Testis (tissue), 2 donors: ENCODE measurements around the gene DRC1.
"Not testable (repeated sequence)": the region's sequence is repeated elsewhere in the genome, so short reads cannot be mapped to it uniquely, and the experiment has no call there.

Experiments
- POLR2A ChIP-seq: fragments of 450-650 bp; IDR thresholded peaks from one replicate; pipeline ENCODE4 v1.6.1; 2017; ENCODE audit warnings: antibody characterized with exemption, mild to moderate bottlenecking, moderate library complexity
- TF ChIP-seq, protein P1 (sequence below), 3 experiments: fragments of 450-650 bp in 2 of 3; fragments of 200-600 bp in 1 of 3; sonication (generic) in 1 of 3; IDR thresholded peaks; one replicate each; pipeline ENCODE4 v1.5.1; 2016 to 2019; ENCODE audit warnings: antibody characterized with exemption in 3 of 3, mild to moderate bottlenecking in 2 of 3, moderate library complexity in 1 of 3

DNA sequence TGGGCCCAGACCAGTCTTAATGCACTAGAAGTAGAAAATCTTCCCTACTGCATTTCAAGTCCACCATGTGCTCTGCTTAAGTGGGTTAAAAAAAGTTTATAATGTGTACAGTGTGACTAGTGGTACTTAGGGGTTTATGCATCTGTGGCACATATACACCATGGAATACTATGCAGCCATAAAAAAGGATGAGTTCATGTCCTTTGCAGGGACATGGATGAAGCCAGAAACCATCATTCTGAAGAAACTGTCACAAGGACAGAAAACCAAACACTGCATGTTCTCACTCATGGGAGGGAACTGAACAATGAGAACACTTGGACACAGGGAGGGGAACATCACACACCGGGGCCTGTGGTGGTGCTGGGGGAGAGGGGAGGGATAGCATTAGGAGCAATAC lies 66.8 kb downstream of the DRC1 start:
- TF ChIP-seq, protein P1, sequence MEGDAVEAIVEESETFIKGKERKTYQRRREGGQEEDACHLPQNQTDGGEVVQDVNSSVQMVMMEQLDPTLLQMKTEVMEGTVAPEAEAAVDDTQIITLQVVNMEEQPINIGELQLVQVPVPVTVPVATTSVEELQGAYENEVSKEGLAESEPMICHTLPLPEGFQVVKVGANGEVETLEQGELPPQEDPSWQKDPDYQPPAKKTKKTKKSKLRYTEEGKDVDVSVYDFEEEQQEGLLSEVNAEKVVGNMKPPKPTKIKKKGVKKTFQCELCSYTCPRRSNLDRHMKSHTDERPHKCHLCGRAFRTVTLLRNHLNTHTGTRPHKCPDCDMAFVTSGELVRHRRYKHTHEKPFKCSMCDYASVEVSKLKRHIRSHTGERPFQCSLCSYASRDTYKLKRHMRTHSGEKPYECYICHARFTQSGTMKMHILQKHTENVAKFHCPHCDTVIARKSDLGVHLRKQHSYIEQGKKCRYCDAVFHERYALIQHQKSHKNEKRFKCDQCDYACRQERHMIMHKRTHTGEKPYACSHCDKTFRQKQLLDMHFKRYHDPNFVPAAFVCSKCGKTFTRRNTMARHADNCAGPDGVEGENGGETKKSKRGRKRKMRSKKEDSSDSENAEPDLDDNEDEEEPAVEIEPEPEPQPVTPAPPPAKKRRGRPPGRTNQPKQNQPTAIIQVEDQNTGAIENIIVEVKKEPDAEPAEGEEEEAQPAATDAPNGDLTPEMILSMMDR (IDR thresholded peaks at IDR 0.05), result not testable (repeated sequence)
- TF ChIP-seq POLR2A, result not testable (repeated sequence)
